ENCODE measurements around the gene THNSL1.
"Not testable (repeated sequence)": the region's sequence is repeated elsewhere in the genome, so short reads cannot be mapped to it uniquely, and the experiment has no call there.

The THNSL1 gene

DNA sequence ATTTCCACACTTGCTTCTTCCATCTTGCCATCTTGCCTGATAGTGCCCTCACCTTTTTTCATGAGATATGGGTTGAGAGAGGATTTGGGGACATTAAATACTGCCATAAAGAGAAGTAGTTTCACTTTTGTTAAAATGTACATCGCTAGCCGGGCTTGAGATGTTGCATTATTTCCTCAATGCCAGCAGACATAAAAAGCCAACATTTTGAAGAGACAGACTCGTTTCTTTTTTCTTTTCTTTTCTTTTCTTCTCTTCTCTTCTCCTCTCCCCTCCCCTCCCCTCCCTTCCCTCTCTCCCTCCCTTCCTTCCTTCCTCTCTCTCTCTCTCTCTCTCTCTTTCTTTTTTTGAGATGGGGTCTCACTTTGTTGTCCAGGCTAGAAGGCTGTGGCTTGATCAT lies 18.4 kb upstream of the THNSL1 start:
- no peak for DNase-seq

DNA sequence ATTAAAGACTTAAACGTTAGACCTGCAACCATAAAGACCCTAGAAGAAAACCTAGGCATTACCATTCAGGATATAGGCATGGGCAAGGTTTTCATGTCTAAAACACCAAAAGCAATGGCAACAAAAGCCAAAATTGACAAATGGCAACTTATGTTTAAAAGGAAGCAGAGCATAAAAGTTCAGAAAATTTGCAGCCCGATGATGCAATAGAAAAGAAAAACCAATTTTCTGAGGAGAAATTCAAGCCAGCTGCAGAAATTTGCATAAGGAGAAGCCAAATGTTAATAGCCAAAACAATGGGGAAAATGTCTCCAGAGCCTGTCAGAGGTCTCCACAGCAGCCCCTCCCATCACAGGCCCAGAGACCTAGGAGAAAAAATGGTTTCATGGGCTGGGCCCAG lies 4.8 kb upstream of the THNSL1 start:
- DNase-seq: not testable (repeated sequence)

GRCh38 chr10:25014579-25014978 lies 1.8 kb upstream of the THNSL1 start:
- no peak for DNase-seq

GRCh38 chr10:25015828-25016375 lies 510 bp upstream of the THNSL1 start, which contains the start of gene ENKUR:
TSS of gene ENKUR (minus strand) at chr10:25016158. CDS start at chr10:25015936, 222 bp downstream.
- DNase-seq: peak; percentile 91

- DNase-seq: no peak
Measured at GRCh38 chr10:25017154-25017590, 760 bp downstream of the THNSL1 start.

DNA sequence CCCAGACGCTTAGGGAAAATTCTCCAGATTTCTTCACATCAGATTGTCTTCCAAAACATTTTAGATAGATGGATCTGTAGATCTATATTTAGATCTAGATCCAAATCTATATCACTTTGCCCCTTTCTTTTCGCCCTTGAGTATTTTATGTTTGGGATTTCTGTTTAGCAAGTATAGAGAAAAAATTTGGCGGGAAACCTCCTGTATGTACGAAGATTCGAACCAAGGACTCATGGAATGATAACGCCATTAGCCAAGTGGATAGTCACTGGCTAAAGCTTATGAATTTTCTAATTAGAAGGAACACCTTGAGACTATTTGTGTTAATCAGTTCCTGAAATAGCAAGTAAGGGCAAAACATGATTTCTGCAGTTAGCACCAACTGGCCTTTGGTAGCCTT lies 1.2 kb downstream of the THNSL1 start:
- no peak for DNase-seq

GRCh38 chr10:25018703-25019102 lies 2.3 kb downstream of the THNSL1 start:
- no peak for DNase-seq

DNA sequence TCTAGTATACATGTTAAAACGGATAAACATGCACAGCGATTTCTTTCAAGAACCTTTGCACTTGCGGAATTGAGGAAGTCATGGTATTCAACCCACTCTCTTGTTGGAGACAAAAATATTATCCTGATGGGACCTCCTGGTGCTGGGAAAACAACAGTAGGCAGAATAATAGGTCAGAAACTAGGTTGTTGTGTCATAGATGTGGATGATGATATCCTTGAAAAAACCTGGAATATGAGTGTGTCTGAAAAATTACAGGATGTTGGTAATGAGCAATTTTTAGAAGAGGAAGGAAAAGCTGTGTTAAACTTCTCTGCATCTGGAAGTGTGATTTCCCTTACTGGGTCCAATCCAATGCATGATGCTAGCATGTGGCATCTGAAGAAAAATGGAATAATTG lies 6.9 kb downstream of the THNSL1 start:
- no peak for DNase-seq

DNA sequence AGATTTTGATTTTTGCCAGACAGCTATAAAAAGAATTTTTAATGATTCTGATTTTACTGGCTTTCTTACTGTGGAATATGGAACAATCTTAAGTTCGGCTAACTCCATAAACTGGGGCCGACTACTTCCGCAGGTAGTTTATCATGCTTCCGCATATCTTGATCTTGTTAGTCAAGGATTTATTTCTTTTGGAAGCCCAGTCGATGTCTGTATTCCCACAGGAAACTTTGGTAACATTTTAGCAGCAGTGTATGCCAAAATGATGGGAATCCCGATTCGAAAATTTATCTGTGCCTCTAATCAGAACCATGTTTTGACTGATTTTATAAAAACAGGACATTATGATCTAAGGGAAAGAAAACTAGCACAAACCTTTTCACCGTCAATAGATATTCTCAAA lies 8.1 kb downstream of the THNSL1 start:
- no peak for DNase-seq

DNA sequence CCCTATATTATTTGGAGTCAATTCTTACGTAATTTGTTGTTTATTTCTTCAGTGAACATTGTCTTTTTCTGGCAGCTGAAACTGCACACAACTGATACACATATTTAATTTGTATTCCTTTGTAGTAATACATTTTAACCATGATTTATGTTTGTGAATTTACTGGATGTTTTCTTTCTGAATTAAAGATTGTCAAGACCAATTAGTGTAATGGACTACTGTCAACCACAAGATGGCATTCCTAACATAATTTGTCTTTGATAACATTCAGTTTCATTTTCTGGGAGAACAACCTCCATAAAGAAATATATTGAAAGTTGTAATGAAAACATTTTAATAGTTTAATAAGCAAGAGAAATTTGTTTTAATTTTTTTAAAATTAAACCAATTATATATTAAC lies 10.1 kb downstream of the THNSL1 start:
- no peak for DNase-seq

DNA sequence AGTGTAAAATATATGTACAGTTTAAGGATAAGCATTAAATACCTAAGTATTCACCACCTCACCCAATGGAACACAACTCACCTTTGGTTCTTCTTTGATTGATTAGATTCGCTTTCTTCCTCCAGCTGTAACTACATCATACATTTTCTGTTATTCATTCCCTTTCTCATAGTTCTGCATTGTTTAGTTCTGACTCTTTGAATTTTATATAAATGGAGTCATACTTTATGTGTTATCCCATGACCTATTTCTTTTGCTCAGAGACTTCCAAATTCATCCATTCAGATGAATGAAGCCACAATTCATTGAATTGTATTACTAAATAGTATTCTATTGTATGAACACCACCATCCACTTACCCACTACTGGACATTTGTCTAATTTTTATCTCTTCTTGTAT lies 12.3 kb downstream of the THNSL1 start:
- no peak for DNase-seq

DNA sequence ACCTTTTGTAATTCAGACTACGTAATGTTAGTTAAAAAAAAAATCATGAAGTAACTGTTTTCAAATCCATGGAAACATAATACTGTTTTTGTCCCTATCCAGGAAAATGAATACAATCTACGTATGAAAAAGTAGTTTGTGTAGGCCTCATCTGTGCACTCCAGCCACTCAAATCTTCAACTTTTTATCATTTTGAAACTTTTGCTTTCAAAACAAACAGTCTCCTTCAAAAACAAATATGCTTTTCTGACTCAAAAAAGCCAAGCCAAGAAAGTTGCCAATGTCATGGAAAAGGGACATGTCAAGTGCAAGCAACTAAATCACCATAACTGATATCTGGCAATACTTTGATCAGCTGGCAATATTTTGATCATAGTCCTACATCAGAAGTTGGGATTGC lies 13.1 kb downstream of the THNSL1 start:
- DNase-seq: no peak

DNA sequence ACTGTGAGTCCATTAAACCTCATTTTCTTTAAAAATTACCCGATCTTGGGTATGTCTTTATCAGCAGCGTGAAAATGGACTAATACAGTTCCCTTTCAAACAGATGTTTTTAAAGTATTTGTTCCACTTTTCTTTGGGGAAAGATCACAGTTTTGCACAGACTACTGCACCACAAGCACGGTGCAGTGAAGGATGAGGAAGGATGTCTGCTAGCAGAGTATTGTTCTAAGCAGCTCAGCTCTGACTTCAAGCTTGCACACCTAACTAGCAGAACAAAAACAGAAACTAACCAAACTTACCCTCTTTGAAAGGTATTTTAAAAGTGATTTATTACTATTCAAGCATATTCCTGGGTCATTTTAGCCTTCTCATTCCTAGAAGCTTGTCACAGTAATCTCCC lies 20.0 kb downstream of the THNSL1 start:
- no peak for DNase-seq

DNA sequence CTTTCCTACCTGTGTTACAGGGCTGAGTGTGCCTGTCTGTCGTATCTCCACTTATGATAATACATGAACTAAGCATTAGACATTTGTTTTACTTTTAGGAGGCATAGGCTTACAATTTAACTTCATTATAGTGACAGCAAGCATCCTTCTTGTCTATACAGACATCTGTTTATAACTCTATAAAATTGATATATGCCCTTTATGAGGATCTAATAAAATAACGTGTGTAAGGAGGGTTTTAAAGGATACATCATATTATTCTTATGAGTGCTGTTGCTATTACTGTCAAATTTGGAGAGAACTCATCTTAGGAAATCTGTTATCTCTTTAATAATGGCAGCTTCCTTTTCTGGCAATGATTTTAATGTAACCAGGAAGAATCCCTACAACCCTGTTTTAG lies 21.9 kb downstream of the THNSL1 start:
- no peak for DNase-seq

DNA sequence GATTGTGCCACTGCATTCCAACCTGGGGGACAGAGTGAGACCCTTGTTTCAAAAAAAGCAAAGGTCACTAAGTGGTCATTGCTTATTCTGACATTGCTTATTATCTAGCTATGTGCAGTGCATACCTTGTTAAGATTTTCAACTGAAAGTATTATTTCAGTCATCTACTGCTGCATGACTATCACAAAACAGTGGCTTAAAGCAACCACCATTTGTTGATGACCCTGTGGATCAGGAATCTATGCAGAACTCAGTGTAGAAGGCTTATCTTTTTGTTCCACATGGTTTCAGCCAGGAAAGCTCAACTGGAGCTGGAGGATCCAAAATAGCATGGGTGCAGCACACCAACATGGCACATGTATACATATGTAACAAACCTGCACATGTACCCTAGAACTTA lies 23.1 kb downstream of the THNSL1 start:
- DNase-seq: no peak

DNA sequence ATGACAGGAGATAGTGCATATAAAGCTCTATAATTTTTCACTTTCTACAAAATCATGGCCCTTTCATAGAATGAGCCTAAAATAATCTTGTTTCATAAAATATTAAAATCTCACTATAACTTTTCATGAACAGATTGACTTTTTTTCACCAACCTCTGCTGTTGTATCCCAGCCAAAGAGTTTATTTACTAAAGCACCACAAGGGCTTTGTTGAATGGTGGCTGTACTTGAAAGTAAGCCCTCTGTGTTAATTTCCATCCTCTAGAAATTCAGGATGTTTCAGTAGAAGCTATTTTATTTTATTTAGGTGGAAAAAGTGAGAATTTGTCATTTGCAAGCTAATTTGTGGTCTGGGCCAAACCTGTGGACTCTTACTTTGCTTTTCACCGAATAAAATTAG lies 30.2 kb downstream of the THNSL1 start:
- DNase-seq: no peak

DNA sequence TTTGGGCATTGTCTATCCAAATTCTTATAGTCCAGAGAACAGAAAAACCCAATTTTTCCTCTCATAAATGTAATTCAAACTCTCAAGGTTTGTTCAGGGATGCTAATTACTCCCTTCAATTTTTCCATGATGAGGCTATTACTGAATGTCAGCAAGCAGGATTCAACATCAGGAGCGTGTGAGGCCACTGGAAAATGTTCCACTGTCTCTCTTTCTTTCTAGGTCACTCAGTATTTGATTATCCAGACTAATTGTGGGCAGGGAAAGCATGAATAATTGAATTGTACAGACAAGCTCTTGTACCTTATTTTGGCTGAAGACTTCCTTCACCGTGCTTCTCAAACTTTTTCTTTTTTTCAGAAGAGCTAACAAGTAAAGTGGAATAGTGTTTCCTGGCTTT lies 30.7 kb downstream of the THNSL1 start:
- DNase-seq: no peak

GRCh38 chr10:25047591-25048301 lies 31.3 kb downstream of the THNSL1 start:
- DNase-seq: no peak

GRCh38 chr10:25048450-25048849 lies 32.0 kb downstream of the THNSL1 start:
- no peak for DNase-seq

DNA sequence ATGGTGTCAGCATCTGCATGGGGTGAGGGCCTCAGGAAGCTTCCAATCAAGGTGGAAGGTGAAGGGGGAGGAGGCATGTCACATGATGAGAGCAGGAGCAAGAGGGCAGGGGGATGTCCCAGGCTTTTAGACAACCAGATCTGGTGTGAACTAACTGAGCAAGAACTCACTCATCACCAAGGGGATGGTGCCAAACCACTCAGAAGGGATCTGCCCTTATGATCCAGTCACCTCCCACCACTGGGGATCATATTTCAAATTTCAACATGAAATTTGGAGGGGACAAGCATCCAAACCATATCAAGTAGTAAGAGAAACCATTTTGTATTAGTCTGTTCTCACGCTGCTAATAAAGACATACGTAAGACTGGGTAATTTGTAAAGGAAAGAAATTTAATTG lies 33.6 kb downstream of the THNSL1 start:
- DNase-seq: no peak

DNA sequence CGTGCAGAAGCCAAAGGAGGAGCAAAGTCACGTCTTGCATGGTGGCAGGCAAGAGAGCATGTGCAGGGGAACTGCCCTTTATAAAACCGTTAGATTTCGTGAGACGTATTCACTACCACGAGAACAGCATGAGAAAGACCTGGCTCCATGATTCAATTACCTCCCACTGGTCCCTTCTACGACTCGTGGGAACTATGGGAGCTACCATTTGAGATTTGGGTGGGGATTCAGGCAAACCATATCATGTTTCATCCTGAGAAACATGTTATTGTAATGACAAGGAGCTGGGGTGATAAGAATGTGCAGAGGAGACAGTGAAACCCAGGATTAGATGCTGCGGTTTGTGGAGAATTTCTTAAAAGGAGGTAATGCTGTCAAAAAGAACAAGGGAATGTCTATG lies 34.0 kb downstream of the THNSL1 start:
- no peak for DNase-seq

GRCh38 chr10:25052012-25052411 lies 35.6 kb downstream of the THNSL1 start:
- DNase-seq: no peak

DNA sequence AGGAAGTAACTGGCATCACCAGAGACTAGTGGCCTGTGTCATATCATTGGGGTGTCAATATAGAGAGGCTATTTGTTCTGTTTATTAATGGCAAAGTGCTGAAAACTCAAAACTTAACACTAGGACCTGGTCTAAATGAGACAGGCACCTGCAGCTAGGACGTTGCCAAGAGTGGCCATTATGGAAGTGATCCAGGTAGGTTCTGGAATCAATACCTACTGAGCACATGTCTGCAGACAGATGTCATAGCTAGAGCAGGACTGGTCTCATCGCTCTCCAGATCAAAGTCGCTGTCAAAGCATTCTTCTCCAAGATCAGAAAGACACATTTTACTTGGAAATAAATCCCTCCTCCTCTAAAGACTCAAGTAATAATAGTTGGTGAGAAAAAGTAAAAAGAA lies 40.3 kb downstream of the THNSL1 start:
- no peak for DNase-seq

- no peak for DNase-seq
Measured at GRCh38 chr10:25057886-25058285, 41.5 kb downstream of the THNSL1 start.

GRCh38 chr10:25059990-25060389 lies 43.6 kb downstream of the THNSL1 start:
- no peak for DNase-seq

Measured in activated CD4-positive, alpha-beta T cell treated with anti-CD3 and anti-CD28 coated beads, Interleukin-2, amount 50 U/mL, for 16 hours (primary cell).